ENCODE measurements around the gene PANX2. TPM values are rescaled to one million over a fixed set of nuclear protein-coding genes. Genes with fewer than 3 reads are reported as not detected.

Gene PANX2
- total and polyA plus RNA-seq, 2 of the 4 experiments (the other 2 are of a cell fraction) = 0.18 to 1.7 TPM

GRCh38 chr22:50219800-50220602 lies 49.5 kb downstream of the PANX2 start (continued):
- TF ChIP-seq, protein P1, sequence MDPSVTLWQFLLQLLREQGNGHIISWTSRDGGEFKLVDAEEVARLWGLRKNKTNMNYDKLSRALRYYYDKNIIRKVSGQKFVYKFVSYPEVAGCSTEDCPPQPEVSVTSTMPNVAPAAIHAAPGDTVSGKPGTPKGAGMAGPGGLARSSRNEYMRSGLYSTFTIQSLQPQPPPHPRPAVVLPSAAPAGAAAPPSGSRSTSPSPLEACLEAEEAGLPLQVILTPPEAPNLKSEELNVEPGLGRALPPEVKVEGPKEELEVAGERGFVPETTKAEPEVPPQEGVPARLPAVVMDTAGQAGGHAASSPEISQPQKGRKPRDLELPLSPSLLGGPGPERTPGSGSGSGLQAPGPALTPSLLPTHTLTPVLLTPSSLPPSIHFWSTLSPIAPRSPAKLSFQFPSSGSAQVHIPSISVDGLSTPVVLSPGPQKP (IDR thresholded peaks at IDR 0.05; ENCODE audit: borderline replicate concordance, low read depth, low read length) = no peak

GRCh38 chr22:50220603-50221409 lies 50.3 kb downstream of the PANX2 start:
- dilution Hi-C loops (cut with HindIII; ENCODE audit: low sequenced_read_pairs, unreplicated experiment) = no loop called here
- POLR2A ChIA-PET (ENCODE audit: unreplicated experiment) = no interaction called here

More at GRCh38 chr22:50220603-50221409, 50.3 kb downstream of the PANX2 start:
- BruUV-seq (replicated peaks) = no TSS peak
- H3K9ac ChIP-seq (ENCODE audit: low read depth, low read length) = no peak overlapping the region
- H3K27me3 ChIP-seq (ENCODE audit: control insufficient read depth, insufficient read depth, low read length) = no peaks in the 10 kb centered on the region
- H3K79me1 ChIP-seq (ENCODE audit: low read depth in 1 of 2, low read length in 2 of 2) = peaks cover 6 to 13% of the 10 kb centered on the region in 2 experiments; a peak in 2 of 4 replicates
- DNase-seq (no peak), ATAC-seq (ENCODE audit: low read depth) (no peak)
- TF ChIP-seq BHLHE40 (IDR thresholded peaks at IDR 0.05; ENCODE audit: low read depth, low read length) (no peak), CTCF (conservative IDR thresholded peaks at IDR 0.05; ENCODE audit: low read depth, low read length) (no peak), CEBPB (IDR thresholded peaks at IDR 0.05; ENCODE audit: low read depth, low read length) (no peak), FOS (IDR thresholded peaks at IDR 0.05; ENCODE audit: low read depth, low read length) (no peak)
- H3K18ac ChIP-seq (ENCODE audit: low read depth, low read length) = no peak overlapping the region
- H4K20me1 ChIP-seq (ENCODE audit: insufficient read depth, low read length) = peaks cover 26% of the 10 kb centered on the region
- WGBS, 2 experiments (ENCODE audit: extremely low coverage in 2 of 2, insufficient read length in 1 of 2) = 97% methylated on average over 29 of the region's 45 CpGs; no CpG with 5 or more reads in 1 of the 2 experiments
- H3K14ac ChIP-seq (replicated peaks; ENCODE audit: low read depth, low read length) = no peak overlapping the region
- CTCF ChIA-PET = no interaction called here
- no peak overlapping the region for H4K5ac ChIP-seq (ENCODE audit: low read depth, low read length)
- H2BK120ac ChIP-seq (ENCODE audit: low read depth, low read length) = no peak overlapping the region
- in situ Hi-C loops (cut with MboI; ENCODE audit: low sequenced_read_pairs) = loop anchor here (25.0 kb wide), 1 partner anchor 409 kb away; no protein-coding TSS in a partner anchor
- no peaks in the 10 kb centered on the region for H3K9me3 ChIP-seq (ENCODE audit: control insufficient read depth, insufficient read depth, low read length)
- H2BK15ac ChIP-seq (ENCODE audit: low read depth, low read length) = no peak overlapping the region
- H2AK9ac ChIP-seq (replicated peaks; ENCODE audit: low read depth, low read length, poor library complexity) = no peak overlapping the region
- no peak overlapping the region for H4K91ac ChIP-seq (ENCODE audit: insufficient read depth, low read depth, low read length)
- intact Hi-C loops (cut with micrococcal nuclease) = no loop called here
- H3K4me3 ChIP-seq (ENCODE audit: insufficient read depth, low read depth, low read length) = no peak overlapping the region
- H3K4me1 ChIP-seq (ENCODE audit: control insufficient read depth, insufficient read depth, low read length) = no peaks in the 10 kb centered on the region
- peaks cover 83% of the 10 kb centered on the region for H3K36me3 ChIP-seq (ENCODE audit: control insufficient read depth, insufficient read depth, low read length)
- H3K23ac ChIP-seq (ENCODE audit: low read depth, low read length) = no peak overlapping the region
- no peak overlapping the region for H3K4ac ChIP-seq (ENCODE audit: low read depth, low read length)
- H3K4me2 ChIP-seq (ENCODE audit: low read depth, low read length) = no peak overlapping the region
- no peak overlapping the region for H3K56ac ChIP-seq (ENCODE audit: extremely low read depth, insufficient read depth, low read length)
- no peak overlapping the region for H2BK20ac ChIP-seq (ENCODE audit: low read depth, low read length)
- no peak overlapping the region for H2AK5ac ChIP-seq (ENCODE audit: low read depth, low read length)
- no peak overlapping the region for H4K8ac ChIP-seq (ENCODE audit: low read depth in 2 of 2, low read length in 2 of 2)
- H3K27ac ChIP-seq (ENCODE audit: insufficient read depth, low read length) = no peak overlapping the region
- no peak overlapping the region for H2BK5ac ChIP-seq (ENCODE audit: low read depth, low read length, poor library complexity, severe bottlenecking)
- H2AFZ ChIP-seq (replicated peaks; ENCODE audit: low read length, poor library complexity) = no peak overlapping the region
- peaks cover 3% of the 10 kb centered on the region; the same call in 1 of the 2 replicates for H3K9me1 ChIP-seq (ENCODE audit: insufficient read depth, low read length)

Data from IMR-90 (cell line).